NT2/D1 (cell line): ENCODE data around the gene SSMEM1.
"Not testable (repeated sequence)": the region's sequence is repeated elsewhere in the genome, so short reads cannot be mapped to it uniquely, and the experiment has no call there.

ENCODE experiments used
- YY1 ChIP-seq: IDR thresholded peaks from 2 replicates; pipeline ENCODE4 v1.6.1; 2011; ENCODE audit not compliant: insufficient read length, insufficient read depth
- ZNF274 ChIP-seq: IDR thresholded peaks from 2 replicates; pipeline ENCODE4 v1.6.1; 2011; ENCODE audit warnings: mild to moderate bottlenecking, low read depth, low read length

DNA sequence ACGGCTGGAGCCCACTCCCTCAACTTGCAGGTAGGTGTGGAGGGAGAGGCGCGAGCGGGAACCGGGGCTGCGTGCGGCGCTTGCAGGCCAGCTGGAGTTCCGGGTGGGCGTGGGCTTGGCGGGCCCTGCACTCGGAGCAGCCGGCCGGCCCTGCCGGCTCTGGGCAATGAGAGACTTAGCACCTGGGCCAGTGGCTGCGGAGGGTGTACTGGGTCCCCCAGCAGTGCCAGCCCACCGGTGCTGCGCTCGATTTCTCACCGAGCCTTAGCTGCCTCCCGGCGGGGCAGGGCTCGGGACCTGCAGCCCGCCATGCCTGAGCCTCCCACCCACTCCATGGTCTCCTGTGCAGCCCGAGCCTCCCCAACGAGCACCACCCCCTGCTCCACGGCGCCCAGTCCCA is 22.3 kb downstream of the SSMEM1 start:
- not testable (repeated sequence) for TF ChIP-seq YY1, ZNF274
